Common myeloid progenitor, CD34-positive (primary cell): ENCODE measurements around the gene SMIM1.
A peak's percentile ranks its signal among the peaks of the same experiment; 100 is the strongest.

ENCODE experiments used
- CTCF ChIA-PET: fragments of 350-600 bp; sonication (Branson Sonifier 250); formaldehyde crosslinking; loops from one replicate; lab custom pipeline; 2021; ENCODE audit warnings: antibody characterized with exemption; lab: Charles Lee
- POLR2A ChIA-PET: fragments of 350-600 bp; sonication (Branson Sonifier 250); formaldehyde crosslinking; loops from one replicate; lab custom pipeline; 2021; ENCODE audit warnings: antibody characterized with exemption; lab: Charles Lee
- DNase-seq, 3 donors: peaks; one replicate each; pipeline versions ENCODE4 v3.0.0 to v3.0.0-alpha.2; 2013
- H3K27ac ChIP-seq, 2 experiments: 1 replicate in 1 of 2; 2 replicates in 1 of 2; pipeline ENCODE4 v1.7.0; 2013; ENCODE audit warnings: inconsistent platforms in 2 of 2, low read length in 2 of 2, mild to moderate bottlenecking in 2 of 2, low read depth in 1 of 2, moderate library complexity in 1 of 2; ENCODE audit not compliant: severe bottlenecking in 2 of 2, insufficient read depth in 1 of 2, poor library complexity in 1 of 2
- H3K27me3 ChIP-seq, 5 experiments: replicated peaks in 2 of 5; 1 replicate in 3 of 5; 2 replicates in 2 of 5; pipeline versions ENCODE4 v1.6.1 to v1.7.0; 2013; ENCODE audit warnings: low read length in 4 of 5, mild to moderate bottlenecking in 2 of 5, moderate library complexity in 2 of 5, inconsistent platforms in 1 of 5; ENCODE audit not compliant: insufficient read depth in 5 of 5, control insufficient read depth in 4 of 5
- H3K36me3 ChIP-seq, 4 experiments: 1 replicate in 2 of 4; 2 replicates in 2 of 4; pipeline versions ENCODE4 v1.6.1 to v1.7.0; 2013; ENCODE audit warnings: low read length in 3 of 4, control low read depth in 1 of 4, mild to moderate bottlenecking in 1 of 4; ENCODE audit not compliant: control insufficient read depth in 4 of 4, insufficient read depth in 4 of 4
- H3K4me1 ChIP-seq, 4 experiments: 1 replicate in 3 of 4; 2 replicates in 1 of 4; pipeline versions ENCODE4 v1.6.1 to v1.7.1; 2013; ENCODE audit warnings: low read length in 3 of 4, mild to moderate bottlenecking in 3 of 4, control low read depth in 1 of 4, inconsistent platforms in 1 of 4, moderate library complexity in 1 of 4; ENCODE audit not compliant: control insufficient read depth in 4 of 4, insufficient read depth in 4 of 4; ENCODE audit errors: control extremely low read depth in 1 of 4
- H3K4me3 ChIP-seq, 7 experiments: 1 replicate in 4 of 7; 2 replicates in 3 of 7; pipeline versions ENCODE4 v1.5.1 to v1.7.0; 2013; ENCODE audit warnings: mild to moderate bottlenecking in 7 of 7, low read length in 6 of 7, moderate library complexity in 6 of 7, inconsistent platforms in 2 of 7, low read depth in 2 of 7, control low read depth in 1 of 7; ENCODE audit not compliant: insufficient read depth in 4 of 7, control insufficient read depth in 1 of 7; ENCODE audit errors: extremely low read depth in 1 of 7
- H3K9me3 ChIP-seq, 5 experiments: 1 replicate in 4 of 5; 2 replicates in 1 of 5; pipeline versions ENCODE4 v1.6.1 to v1.7.1; 2013; ENCODE audit warnings: low read length in 4 of 5, mild to moderate bottlenecking in 2 of 5, inconsistent platforms in 1 of 5, low read depth in 1 of 5, moderate library complexity in 1 of 5; ENCODE audit not compliant: control insufficient read depth in 4 of 5, insufficient read depth in 2 of 5; ENCODE audit errors: control extremely low read depth in 1 of 5
- WGBS: methylation state at CpG from one replicate; pipeline ENCODE4 v1.1.5; 2013; ENCODE audit not compliant: insufficient coverage; 5-methylcytosine and 5-hydroxymethylcytosine counted together

Gene SMIM1

GRCh38 chr1:3763351-3764125, 9.0 kb upstream of the SMIM1 start:
- 93% methylated on average over 31 of the region's 31 CpGs for WGBS
- Histone ChIP-seq H3K36me3 (no peaks in the 10 kb centered on the region), H3K4me1 (no peaks in the 10 kb centered on the region), H3K27me3 (peaks cover 0 to 14% (median 2%) of the 10 kb centered on the region in 5 experiments), H3K4me3 (no peak overlapping the region), H3K9me3 (peaks cover 0 to 7% (median 0%) of the 10 kb centered on the region in 5 experiments), H3K27ac (no peak overlapping the region)
- ChIA-PET CTCF (no interaction called here), POLR2A (no interaction called here)
- DNase-seq = no peak

GRCh38 chr1:3767328-3767925, 5.1 kb upstream of the SMIM1 start:
- POLR2A ChIA-PET = no interaction called here
- no peaks in the 10 kb centered on the region for H3K36me3 ChIP-seq
- no peak overlapping the region for H3K27ac ChIP-seq
- no peaks in the 10 kb centered on the region for H3K27me3 ChIP-seq
- no peak overlapping the region for H3K4me3 ChIP-seq
- CTCF ChIA-PET = interaction anchor here (1.1 to 1.8 kb wide), 3 partner anchors 9 to 11 kb away, joined by 3 to 5 read pairs (median 3); no protein-coding TSS in a partner anchor
- WGBS = 97% methylated on average over 15 of the region's 17 CpGs
- H3K4me1 ChIP-seq = peaks cover 0 to 16% (median 10%) of the 10 kb centered on the region in 4 experiments
- H3K9me3 ChIP-seq = no peaks in the 10 kb centered on the region
- DNase-seq = no peak

- Histone ChIP-seq H3K9me3 (no peaks in the 10 kb centered on the region), H3K4me3 (no peak overlapping the region), H3K27me3 (no peaks in the 10 kb centered on the region), H3K4me1 (peaks cover 0 to 27% (median 20%) of the 10 kb centered on the region in 4 experiments), H3K27ac (no peak overlapping the region), H3K36me3 (no peaks in the 10 kb centered on the region)
- ChIA-PET POLR2A (interaction anchor here (0.6 to 1.1 kb wide), 2 partner anchors 12 to 1183 kb away, joined by 3 read pairs; no protein-coding TSS in a partner anchor), CTCF (interaction anchor here (1.1 kb wide), 1 partner anchor 12 kb away, joined by 3 read pairs; no protein-coding TSS in a partner anchor)
- 66% methylated on average over 20 of the region's 22 CpGs for WGBS
- no peak for DNase-seq
These were observed 3.6 kb upstream of the SMIM1 start for GRCh38 chr1:3768811-3769390.

GRCh38 chr1:3770047-3770765, 2.3 kb upstream of the SMIM1 start:
- H3K27me3 ChIP-seq = no peaks in the 10 kb centered on the region
- no peak overlapping the region for H3K4me3 ChIP-seq
- ChIA-PET CTCF (interaction anchor here (0.8 to 1.1 kb wide), 2 partner anchors 10 to 24 kb away, joined by 3 read pairs; no protein-coding TSS in a partner anchor), POLR2A (no interaction called here)
- H3K9me3 ChIP-seq = no peaks in the 10 kb centered on the region
- H3K36me3 ChIP-seq = no peaks in the 10 kb centered on the region
- WGBS = 90% methylated on average over 12 of the region's 16 CpGs
- H3K4me1 ChIP-seq = peaks cover 0 to 40% (median 29%) of the 10 kb centered on the region in 4 experiments
- no peak overlapping the region for H3K27ac ChIP-seq
- no peak for DNase-seq

- peaks cover 0 to 51% (median 39%) of the 10 kb centered on the region in 4 experiments for H3K4me1 ChIP-seq
- no peaks in the 10 kb centered on the region for H3K9me3 ChIP-seq
- WGBS = 87% methylated on average over 19 of the region's 32 CpGs
- POLR2A ChIA-PET = no interaction called here
- no peaks in the 10 kb centered on the region for H3K27me3 ChIP-seq
- no peak for DNase-seq
- CTCF ChIA-PET = interaction anchor here (1.0 kb wide), 1 partner anchor 19 kb away, joined by 3 read pairs; no protein-coding TSS in a partner anchor
- no peak overlapping the region for H3K27ac ChIP-seq
- no peaks in the 10 kb centered on the region for H3K36me3 ChIP-seq
- H3K4me3 ChIP-seq = peak overlapping the region; percentile 34 to 80 (median 60)
These were observed 1.2 kb upstream of the SMIM1 start for GRCh38 chr1:3771108-3772026.
